HepG2 (cell line): ENCODE measurements around the gene PEAK3. TPM values are rescaled to one million over a fixed set of nuclear protein-coding genes. Genes with fewer than 3 reads are reported as not detected.
A peak's percentile ranks its signal among the peaks of the same experiment; 100 is the strongest.

Source experiments
- CHD2 ChIP-seq: IDR thresholded peaks from 2 replicates; pipeline ENCODE4 v1.6.1; 2011; ENCODE audit warnings: low read depth, low read length, improper control_type of control experiment
- DNMT3B ChIP-seq: conservative IDR thresholded peaks from 2 replicates; pipeline ENCODE4 v1.6.1; 2016; ENCODE audit warnings: missing biosample characterization, control low read depth
- ETV6 ChIP-seq: sonication (generic); formaldehyde crosslinking; conservative IDR thresholded peaks from 2 replicates; pipeline ENCODE4 v1.4.0; 2020; ENCODE audit warnings: missing genetic modification reagents
- SIX4 ChIP-seq: sonication (generic); formaldehyde crosslinking; IDR thresholded peaks from 2 replicates; pipeline ENCODE4 v1.4.0; 2020; ENCODE audit warnings: missing genetic modification reagents
- SKI ChIP-seq: fragments of 450-650 bp; IDR thresholded peaks from one replicate; pipeline ENCODE4 v1.6.1; 2018; ENCODE audit warnings: mild to moderate bottlenecking; ENCODE audit not compliant: partially characterized antibody
- TCF12 ChIP-seq, 2 experiments: fragments of 450-650 bp in 1 of 2; sonication (generic) in 1 of 2; formaldehyde crosslinking in 1 of 2; IDR thresholded peaks; 2 replicates each; pipeline versions ENCODE4 v1.6.1 to v1.8.0; 2017 to 2022; ENCODE audit warnings: antibody characterized with exemption in 1 of 2, mild to moderate bottlenecking in 1 of 2, missing genetic modification reagents in 1 of 2, moderate library complexity in 1 of 2
- TSC22D2 ChIP-seq: sonication (generic); formaldehyde crosslinking; IDR thresholded peaks from 2 replicates; pipeline ENCODE4 v1.5.1; 2020; ENCODE audit warnings: missing genetic modification reagents, mild to moderate bottlenecking, borderline replicate concordance
- ZNF782 ChIP-seq: sonication (generic); formaldehyde crosslinking; IDR thresholded peaks from 2 replicates; pipeline ENCODE4 v1.4.0; 2020; ENCODE audit warnings: missing genetic modification reagents, mild to moderate bottlenecking, borderline replicate concordance
- ZNF850 ChIP-seq: sonication (generic); formaldehyde crosslinking; conservative IDR thresholded peaks from 2 replicates; pipeline ENCODE4 v1.9.0; 2021; ENCODE audit warnings: mild to moderate bottlenecking, missing genetic modification reagents
- polyA plus RNA-seq, 8 experiments: library from polyadenylated mRNA; depleted of rRNA in 3 of 8; stranded (reverse) in 7 of 8; unstranded in 1 of 8; fragments of >200 nt; fragmentation: Illumina TruSeq in 4 of 8; extraction: Trizol in 4 of 8; gene quantifications; 2 replicates each; pipeline versions ENCODE4 v1.2.1 to v1.2.3, GENCODE V29; 2011 to 2016; ENCODE audit warnings: low read depth in 4 of 8, missing spikeins in 1 of 8, mixed read lengths in 1 of 8; ENCODE audit not compliant: insufficient read depth in 1 of 8
- total RNA-seq, 5 experiments: library from RNA; depleted of rRNA; stranded (reverse); fragments of >200 nt; fragmentation: Illumina TruSeq; extraction: Trizol; gene quantifications; 2 replicates each; pipeline ENCODE4 v1.2.3, GENCODE V29; 2016; ENCODE audit warnings: low read depth in 1 of 5
- TF ChIP-seq, protein P1 (sequence below): sonication (generic); formaldehyde crosslinking; IDR thresholded peaks from 2 replicates; pipeline ENCODE4 v1.4.0; 2020; ENCODE audit warnings: mild to moderate bottlenecking, missing genetic modification reagents
- TF ChIP-seq, protein P2 (sequence below): sonication (generic); formaldehyde crosslinking; IDR thresholded peaks from 2 replicates; pipeline ENCODE4 v1.4.0; 2020; ENCODE audit warnings: mild to moderate bottlenecking, low read depth, missing genetic modification reagents
- TF ChIP-seq, protein P3 (sequence below): sonication (generic); formaldehyde crosslinking; IDR thresholded peaks from 2 replicates; pipeline ENCODE4 v1.4.0; 2020; ENCODE audit warnings: missing genetic modification reagents, borderline replicate concordance

PEAK3 gene
- total and polyA plus RNA-seq, 2 of the 13 experiments (the other 11 are each of a cell fraction or from before 2014, with no cell fraction given) = not detected

DNA sequence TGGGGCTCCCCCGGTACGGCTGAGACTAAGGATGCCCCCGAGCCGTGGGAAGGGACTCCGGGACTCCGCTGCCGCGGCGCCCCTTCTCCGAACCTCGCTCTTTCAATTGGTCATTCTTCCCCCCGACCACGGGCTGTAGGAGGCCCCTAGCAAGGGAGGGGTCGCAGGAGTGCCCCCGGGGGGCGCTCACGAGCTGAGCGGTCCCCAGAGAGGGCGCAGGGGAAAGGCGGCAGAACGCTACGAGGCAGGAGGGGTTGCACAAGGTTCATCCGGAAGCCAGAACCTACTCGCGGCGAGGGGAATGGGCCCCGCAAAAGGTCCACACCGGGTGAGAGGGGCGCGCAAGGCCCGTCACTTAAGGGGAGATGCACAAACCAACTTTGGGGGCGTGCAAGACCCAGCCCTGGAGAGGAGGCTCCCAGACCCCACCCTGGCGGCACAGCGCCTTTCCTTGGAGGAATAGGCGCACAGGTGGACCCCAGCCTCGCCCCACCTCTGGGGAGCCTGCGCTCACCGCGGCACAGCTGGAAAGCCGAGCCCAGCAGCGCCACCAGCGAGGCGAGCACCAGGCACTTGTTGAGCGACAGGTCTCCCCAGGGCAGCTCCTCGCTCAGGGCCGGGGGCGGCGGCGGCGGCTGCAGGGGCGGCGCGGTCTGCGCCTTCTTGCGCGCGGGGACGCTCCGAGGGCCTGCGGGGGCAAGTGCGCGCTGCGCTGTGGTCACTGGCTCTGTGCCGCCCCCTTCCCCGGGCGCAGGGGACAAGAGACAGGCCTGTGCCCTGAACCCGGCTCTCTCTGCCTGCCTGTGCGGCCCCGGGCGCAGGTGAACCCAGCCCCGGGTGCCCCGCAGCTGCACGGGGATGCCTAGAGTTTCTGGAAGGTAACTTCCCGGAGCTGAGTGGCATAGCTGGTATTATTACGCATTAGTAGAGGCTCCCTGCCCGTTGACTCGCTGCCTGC, 28.6 kb downstream of the PEAK3 start (continued):
- TF ChIP-seq, protein P1, sequence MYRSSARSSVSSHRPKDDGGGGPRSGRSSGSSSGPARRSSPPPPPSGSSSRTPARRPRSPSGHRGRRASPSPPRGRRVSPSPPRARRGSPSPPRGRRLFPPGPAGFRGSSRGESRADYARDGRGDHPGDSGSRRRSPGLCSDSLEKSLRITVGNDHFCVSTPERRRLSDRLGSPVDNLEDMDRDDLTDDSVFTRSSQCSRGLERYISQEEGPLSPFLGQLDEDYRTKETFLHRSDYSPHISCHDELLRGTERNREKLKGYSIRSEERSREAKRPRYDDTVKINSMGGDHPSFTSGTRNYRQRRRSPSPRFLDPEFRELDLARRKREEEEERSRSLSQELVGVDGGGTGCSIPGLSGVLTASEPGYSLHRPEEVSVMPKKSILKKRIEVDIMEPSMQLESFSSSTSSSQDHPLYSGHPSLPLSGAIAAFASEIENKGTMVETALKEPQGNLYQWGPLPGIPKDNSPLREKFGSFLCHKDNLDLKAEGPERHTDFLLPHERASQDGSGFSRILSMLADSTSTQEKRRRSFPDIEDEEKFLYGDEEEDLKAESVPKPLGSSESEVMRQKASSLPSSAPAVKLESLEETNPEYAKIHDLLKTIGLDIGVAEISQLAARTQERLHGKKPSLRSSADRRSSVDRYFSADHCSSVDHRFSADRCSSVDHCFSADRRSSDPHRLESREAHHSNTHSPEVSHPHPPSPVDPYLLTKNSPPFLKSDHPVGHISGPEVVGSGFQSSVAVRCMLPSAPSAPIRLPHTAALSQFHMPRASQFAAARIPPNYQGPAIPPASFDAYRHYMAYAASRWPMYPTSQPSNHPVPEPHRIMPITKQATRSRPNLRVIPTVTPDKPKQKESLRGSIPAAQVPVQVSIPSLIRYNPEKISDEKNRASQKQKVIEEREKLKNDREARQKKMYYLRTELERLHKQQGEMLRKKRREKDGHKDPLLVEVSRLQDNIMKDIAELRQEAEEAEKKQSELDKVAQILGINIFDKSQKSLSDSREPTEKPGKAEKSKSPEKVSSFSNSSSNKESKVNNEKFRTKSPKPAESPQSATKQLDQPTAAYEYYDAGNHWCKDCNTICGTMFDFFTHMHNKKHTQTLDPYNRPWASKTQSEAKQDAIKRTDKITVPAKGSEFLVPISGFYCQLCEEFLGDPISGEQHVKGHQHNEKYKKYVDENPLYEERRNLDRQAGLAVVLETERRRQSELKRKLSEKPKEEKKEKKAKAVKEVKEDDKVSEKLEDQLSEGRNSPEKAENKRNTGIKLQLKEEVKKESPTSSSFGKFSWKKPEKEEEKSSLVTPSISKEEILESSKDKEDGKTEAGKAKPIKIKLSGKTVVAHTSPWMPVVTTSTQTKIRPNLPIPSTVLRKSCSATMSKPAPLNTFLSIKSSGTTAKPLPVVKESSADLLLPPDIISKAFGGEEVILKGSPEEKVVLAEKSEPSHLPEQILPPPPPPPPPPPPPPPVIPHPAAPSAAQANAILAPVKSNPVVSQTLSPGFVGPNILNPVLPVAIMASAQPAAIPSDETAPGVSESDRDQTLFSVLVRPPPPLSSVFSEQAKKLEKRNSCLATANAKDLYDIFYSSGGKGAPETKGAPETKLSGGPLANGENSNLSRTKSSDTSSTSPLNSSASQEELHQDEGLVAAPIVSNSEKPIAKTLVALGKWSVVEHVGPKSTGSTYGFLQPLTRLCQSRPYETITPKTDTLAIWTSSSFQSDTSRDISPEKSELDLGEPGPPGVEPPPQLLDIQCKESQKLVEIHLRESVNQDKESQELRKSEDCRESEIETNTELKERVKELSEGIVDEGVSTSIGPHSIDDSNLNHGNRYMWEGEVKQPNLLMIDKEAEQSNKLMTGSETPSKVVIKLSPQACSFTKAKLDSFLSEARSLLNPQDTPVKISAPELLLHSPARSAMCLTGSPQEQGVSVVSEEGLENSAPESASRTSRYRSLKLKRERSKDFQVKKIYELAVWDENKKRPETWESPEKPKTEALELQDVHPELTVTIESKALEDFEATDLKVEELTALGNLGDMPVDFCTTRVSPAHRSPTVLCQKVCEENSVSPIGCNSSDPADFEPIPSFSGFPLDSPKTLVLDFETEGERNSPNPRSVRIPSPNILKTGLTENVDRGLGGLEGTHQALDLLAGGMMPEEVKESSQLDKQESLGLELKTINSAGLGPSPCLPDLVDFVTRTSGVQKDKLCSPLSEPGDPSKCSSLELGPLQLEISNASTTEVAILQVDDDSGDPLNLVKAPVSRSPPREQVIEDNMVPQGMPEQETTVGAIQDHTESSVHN = no peak
- TF ChIP-seq TCF12 (IDR thresholded peaks at IDR 0.05) (no peak), TCF12 (CRISPR knock-in tag; IDR thresholded peaks at IDR 0.05) (peak; percentile 34; the same call in 1 of the 2 replicates), ETV6 (no peak), TSC22D2 (CRISPR knock-in tag) (no peak), SKI (no peak), ZNF782 (CRISPR knock-in tag) (no peak), SIX4 (CRISPR knock-in tag) (no peak), DNMT3B (CRISPR knock-in tag) (no peak), ZNF850 (no peak), CHD2 (no peak)
- TF ChIP-seq, protein P2, sequence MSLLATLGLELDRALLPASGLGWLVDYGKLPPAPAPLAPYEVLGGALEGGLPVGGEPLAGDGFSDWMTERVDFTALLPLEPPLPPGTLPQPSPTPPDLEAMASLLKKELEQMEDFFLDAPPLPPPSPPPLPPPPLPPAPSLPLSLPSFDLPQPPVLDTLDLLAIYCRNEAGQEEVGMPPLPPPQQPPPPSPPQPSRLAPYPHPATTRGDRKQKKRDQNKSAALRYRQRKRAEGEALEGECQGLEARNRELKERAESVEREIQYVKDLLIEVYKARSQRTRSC (CRISPR knock-in tag) = no peak
- TF ChIP-seq, protein P3, sequence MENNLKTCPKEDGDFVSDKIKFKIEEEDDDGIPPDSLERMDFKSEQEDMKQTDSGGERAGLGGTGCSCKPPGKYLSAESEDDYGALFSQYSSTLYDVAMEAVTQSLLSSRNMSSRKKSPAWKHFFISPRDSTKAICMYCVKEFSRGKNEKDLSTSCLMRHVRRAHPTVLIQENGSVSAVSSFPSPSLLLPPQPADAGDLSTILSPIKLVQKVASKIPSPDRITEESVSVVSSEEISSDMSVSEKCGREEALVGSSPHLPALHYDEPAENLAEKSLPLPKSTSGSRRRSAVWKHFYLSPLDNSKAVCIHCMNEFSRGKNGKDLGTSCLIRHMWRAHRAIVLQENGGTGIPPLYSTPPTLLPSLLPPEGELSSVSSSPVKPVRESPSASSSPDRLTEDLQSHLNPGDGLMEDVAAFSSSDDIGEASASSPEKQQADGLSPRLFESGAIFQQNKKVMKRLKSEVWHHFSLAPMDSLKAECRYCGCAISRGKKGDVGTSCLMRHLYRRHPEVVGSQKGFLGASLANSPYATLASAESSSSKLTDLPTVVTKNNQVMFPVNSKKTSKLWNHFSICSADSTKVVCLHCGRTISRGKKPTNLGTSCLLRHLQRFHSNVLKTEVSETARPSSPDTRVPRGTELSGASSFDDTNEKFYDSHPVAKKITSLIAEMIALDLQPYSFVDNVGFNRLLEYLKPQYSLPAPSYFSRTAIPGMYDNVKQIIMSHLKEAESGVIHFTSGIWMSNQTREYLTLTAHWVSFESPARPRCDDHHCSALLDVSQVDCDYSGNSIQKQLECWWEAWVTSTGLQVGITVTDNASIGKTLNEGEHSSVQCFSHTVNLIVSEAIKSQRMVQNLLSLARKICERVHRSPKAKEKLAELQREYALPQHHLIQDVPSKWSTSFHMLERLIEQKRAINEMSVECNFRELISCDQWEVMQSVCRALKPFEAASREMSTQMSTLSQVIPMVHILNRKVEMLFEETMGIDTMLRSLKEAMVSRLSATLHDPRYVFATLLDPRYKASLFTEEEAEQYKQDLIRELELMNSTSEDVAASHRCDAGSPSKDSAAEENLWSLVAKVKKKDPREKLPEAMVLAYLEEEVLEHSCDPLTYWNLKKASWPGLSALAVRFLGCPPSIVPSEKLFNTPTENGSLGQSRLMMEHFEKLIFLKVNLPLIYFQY = 0 out of 2 replicates have a peak, but pooled peaks have one; percentile 26
